Measurements from ENCODE around the gene ZNF462. TPM values are rescaled to one million over a fixed set of nuclear protein-coding genes. Genes with fewer than 3 reads are reported as not detected.

Gene ZNF462
- total and polyA plus RNA-seq, 4 donors, result 0.35 to 2.1 (median 1.4) TPM

GRCh38 chr9:106828070-106828469 lies 34.9 kb upstream of the ZNF462 start:
- Histone ChIP-seq H3K27me3 (ENCODE audit: control insufficient read depth in 4 of 4, insufficient read depth in 4 of 4, low read length in 3 of 4) (no peaks in the 10 kb centered on the region), H3K27ac (ENCODE audit: low read depth in 1 of 2, low read length in 2 of 2) (no peak overlapping the region), H3K4me1 (ENCODE audit: control insufficient read depth in 4 of 4, insufficient read depth in 4 of 4, low read length in 3 of 4) (peaks cover 0 to 3% (median 0%) of the 10 kb centered on the region in 4 donors), H3K9me3 (ENCODE audit: control insufficient read depth in 4 of 4, low read length in 3 of 4) (peaks cover 0 to 2% (median 0%) of the 10 kb centered on the region in 4 donors), H3K4me3 (ENCODE audit: low read depth in 1 of 3, low read length in 3 of 3) (no peak overlapping the region), H3K36me3 (ENCODE audit: control insufficient read depth in 4 of 4, insufficient read depth in 3 of 4, low read depth in 1 of 4, low read length in 3 of 4) (no peaks in the 10 kb centered on the region), H3K9ac (ENCODE audit: low read depth in 1 of 2, low read length in 2 of 2) (no peak overlapping the region)
- 39% methylated on average over 3 of the region's 3 CpGs for WGBS
- DNase-seq (ENCODE audit: low spot score), result no peak
- TF ChIP-seq FOXA1 (IDR thresholded peaks at IDR 0.05) (no peak), RXRA (IDR thresholded peaks at IDR 0.05) (peak in 1 of 2 donors; percentile 21)

- Histone ChIP-seq H3K4me1 (ENCODE audit: control insufficient read depth in 4 of 4, insufficient read depth in 4 of 4, low read length in 3 of 4) (peaks cover 0 to 3% (median 0%) of the 10 kb centered on the region in 4 donors), H3K9me3 (ENCODE audit: control insufficient read depth in 4 of 4, low read length in 3 of 4) (peaks cover 0 to 2% (median 0%) of the 10 kb centered on the region in 4 donors), H3K27ac (ENCODE audit: low read depth in 1 of 2, low read length in 2 of 2) (no peak overlapping the region), H3K36me3 (ENCODE audit: control insufficient read depth in 4 of 4, insufficient read depth in 3 of 4, low read depth in 1 of 4, low read length in 3 of 4) (no peaks in the 10 kb centered on the region), H3K27me3 (ENCODE audit: control insufficient read depth in 4 of 4, insufficient read depth in 4 of 4, low read length in 3 of 4) (no peaks in the 10 kb centered on the region), H3K9ac (ENCODE audit: low read depth in 1 of 2, low read length in 2 of 2) (no peak overlapping the region), H3K4me3 (ENCODE audit: low read depth in 1 of 3, low read length in 3 of 3) (no peak overlapping the region)
- no peak for DNase-seq (ENCODE audit: low spot score)
- TF ChIP-seq TAF1 (conservative IDR thresholded peaks at IDR 0.05), result no peak
- no peak for TF ChIP-seq HNF4G (IDR thresholded peaks at IDR 0.05)
- TF ChIP-seq CTCF (IDR thresholded peaks at IDR 0.05; ENCODE audit: low read depth, low read length, missing input control), result no peak
- TF ChIP-seq MAX (IDR thresholded peaks at IDR 0.05), result no peak
- TF ChIP-seq HNF4A (conservative IDR thresholded peaks at IDR 0.05), result no peak
- TF ChIP-seq SP1 (IDR thresholded peaks at IDR 0.05), result no peak
- no peak for TF ChIP-seq YY1 (IDR thresholded peaks at IDR 0.05)
- no peak for TF ChIP-seq ZBTB33 (IDR thresholded peaks at IDR 0.05)
- TF ChIP-seq NR2F2 (IDR thresholded peaks at IDR 0.05), result no peak
- no peak for TF ChIP-seq RAD21 (IDR thresholded peaks at IDR 0.05)
- TF ChIP-seq REST (IDR thresholded peaks at IDR 0.05), result no peak
- TF ChIP-seq JUND (IDR thresholded peaks at IDR 0.05), result no peak
- no peak for TF ChIP-seq FOXA2 (IDR thresholded peaks at IDR 0.05)
- TF ChIP-seq EGR1 (IDR thresholded peaks at IDR 0.05; ENCODE audit: low read depth in 2 of 2), result no peak
- no peak for TF ChIP-seq RXRA (IDR thresholded peaks at IDR 0.05)
- TF ChIP-seq ATF3 (IDR thresholded peaks at IDR 0.05), result no peak
- no peak for TF ChIP-seq FOXA1 (IDR thresholded peaks at IDR 0.05)
- TF ChIP-seq GABPA (IDR thresholded peaks at IDR 0.05 in 1 of 2, conservative IDR thresholded peaks at IDR 0.05 in 1 of 2), result no peak
Measured at GRCh38 chr9:106828965-106829364, 34.0 kb upstream of the ZNF462 start.

All from liver (tissue), 9 donors.